IMR-90 (cell line): ENCODE results near the gene AGAP2. TPM values are rescaled to one million over a fixed set of nuclear protein-coding genes. Genes with fewer than 3 reads are reported as not detected.

Experiments
- ATAC-seq: fragments of 200-7000 bp; cut with Tn5 transposase; 2 replicates; pipeline ENCODE4 v1.9.1; 2020; ENCODE audit warnings: low read depth, mild to moderate bottlenecking, moderate library complexity
- BruUV-seq: library from RNA; stranded (reverse); fragments of 400-500 nt; replicated peaks from 2 replicates; lab custom pipeline; 2021; lab: Mats Ljungman, UMichigan
- CTCF ChIA-PET: fragments of 300-600 bp; formaldehyde crosslinking; extraction: SDS; loops from one replicate; lab custom pipeline; 2021; ENCODE audit warnings: antibody characterized with exemption; lab: Yijun Ruan, JAX
- POLR2A ChIA-PET: fragments of 300-600 bp; sonication (Branson Sonifier 250); formaldehyde crosslinking; loops from one replicate; lab custom pipeline; 2022; ENCODE audit warnings: antibody characterized with exemption; ENCODE audit not compliant: unreplicated experiment; lab: Charles Lee
- DNase-seq: peaks from one replicate; pipeline ENCODE4 v3.0.0; 2013
- H2AFZ ChIP-seq: replicated peaks from 2 replicates; pipeline ENCODE3; 2013; ENCODE audit warnings: low read length, mild to moderate bottlenecking; ENCODE audit not compliant: poor library complexity
- H2AK5ac ChIP-seq: 2 replicates; pipeline ENCODE4 v1.6.1; 2013; ENCODE audit warnings: low read depth, low read length, inconsistent platforms
- H2AK9ac ChIP-seq: replicated peaks from 2 replicates; pipeline ENCODE3; 2013; ENCODE audit warnings: mild to moderate bottlenecking, low read depth, low read length, moderate library complexity; ENCODE audit not compliant: poor library complexity
- H2BK120ac ChIP-seq: 2 replicates; pipeline ENCODE4 v1.6.1; 2013; ENCODE audit warnings: low read depth, low read length, inconsistent platforms
- H2BK15ac ChIP-seq: 3 replicates; pipeline ENCODE4 v1.6.1; 2013; ENCODE audit warnings: low read depth, low read length, inconsistent platforms
- H2BK20ac ChIP-seq: 2 replicates; pipeline ENCODE4 v1.6.1; 2013; ENCODE audit warnings: low read depth, mild to moderate bottlenecking, inconsistent platforms, low read length, moderate library complexity
- H2BK5ac ChIP-seq: 2 replicates; pipeline ENCODE4 v1.6.1; 2013; ENCODE audit warnings: mild to moderate bottlenecking, low read depth, low read length, inconsistent platforms; ENCODE audit not compliant: poor library complexity, severe bottlenecking
- H3K14ac ChIP-seq: replicated peaks from 2 replicates; pipeline ENCODE4 v1.6.1; 2013; ENCODE audit warnings: low read depth, low read length, inconsistent platforms
- H3K18ac ChIP-seq: 2 replicates; pipeline ENCODE4 v1.6.1; 2013; ENCODE audit warnings: low read depth, low read length, control low read depth
- H3K23ac ChIP-seq: 2 replicates; pipeline ENCODE4 v1.6.1; 2013; ENCODE audit warnings: low read depth, low read length, inconsistent platforms
- H3K27ac ChIP-seq: 2 replicates; pipeline ENCODE4 v1.5.1; 2013; ENCODE audit warnings: mild to moderate bottlenecking, control low read depth, low read length; ENCODE audit not compliant: insufficient read depth
- H3K27me3 ChIP-seq: 2 replicates; pipeline ENCODE4 v1.6.1; 2013; ENCODE audit warnings: low read length; ENCODE audit not compliant: control insufficient read depth, insufficient read depth
- H3K36me3 ChIP-seq: 2 replicates; pipeline ENCODE4 v1.6.1; 2013; ENCODE audit warnings: low read length, mixed read lengths; ENCODE audit not compliant: control insufficient read depth, insufficient read depth
- H3K4ac ChIP-seq: 2 replicates; pipeline ENCODE4 v1.6.1; 2013; ENCODE audit warnings: low read depth, low read length, inconsistent platforms
- H3K4me1 ChIP-seq: 2 replicates; pipeline ENCODE4 v1.6.1; 2013; ENCODE audit warnings: low read length, mixed read lengths; ENCODE audit not compliant: control insufficient read depth, insufficient read depth
- H3K4me2 ChIP-seq: 2 replicates; pipeline ENCODE4 v1.6.1; 2013; ENCODE audit warnings: low read depth, mild to moderate bottlenecking, control low read depth, low read length, moderate library complexity
- H3K4me3 ChIP-seq: 2 replicates; pipeline ENCODE4 v1.5.1; 2013; ENCODE audit warnings: low read depth, mild to moderate bottlenecking, control low read depth, low read length, moderate library complexity; ENCODE audit not compliant: insufficient read depth
- H3K56ac ChIP-seq: 2 replicates; pipeline ENCODE4 v1.6.1; 2013; ENCODE audit warnings: low read length, inconsistent platforms; ENCODE audit not compliant: insufficient read depth; ENCODE audit errors: extremely low read depth
- H3K79me1 ChIP-seq, 2 experiments: 2 replicates each; pipeline ENCODE4 v1.6.1; 2013; ENCODE audit warnings: low read length in 2 of 2, inconsistent platforms in 1 of 2, low read depth in 1 of 2
- H3K9ac ChIP-seq: 2 replicates; pipeline ENCODE4 v1.6.1; 2013; ENCODE audit warnings: low read depth, low read length, control low read depth
- H3K9me1 ChIP-seq: 2 replicates; pipeline ENCODE4 v1.6.1; 2013; ENCODE audit warnings: low read length, inconsistent platforms; ENCODE audit not compliant: insufficient read depth
- H3K9me3 ChIP-seq: 2 replicates; pipeline ENCODE4 v1.6.1; 2013; ENCODE audit warnings: low read length; ENCODE audit not compliant: control insufficient read depth, insufficient read depth
- H4K20me1 ChIP-seq: 2 replicates; pipeline ENCODE4 v1.6.1; 2013; ENCODE audit warnings: low read length, inconsistent platforms; ENCODE audit not compliant: insufficient read depth
- H4K5ac ChIP-seq: 2 replicates; pipeline ENCODE4 v1.6.1; 2013; ENCODE audit warnings: mild to moderate bottlenecking, low read depth, low read length, control low read depth
- H4K8ac ChIP-seq, 2 experiments: 2 replicates each; pipeline ENCODE4 v1.6.1; 2013; ENCODE audit warnings: low read depth in 2 of 2, low read length in 2 of 2, control low read depth in 1 of 2, inconsistent platforms in 1 of 2
- H4K91ac ChIP-seq: 2 replicates; pipeline ENCODE4 v1.6.1; 2013; ENCODE audit warnings: low read depth, low read length, inconsistent platforms; ENCODE audit not compliant: insufficient read depth
- MXI1 ChIP-seq: IDR thresholded peaks from 2 replicates; pipeline ENCODE4 v1.6.1; 2012; ENCODE audit warnings: low read depth, mild to moderate bottlenecking, low read length, moderate library complexity, borderline replicate concordance
- WGBS, 2 experiments: methylation state at CpG; one replicate each; pipeline versions ENCODE4 v1.1.5 to v1.1.7; 2013; ENCODE audit warnings: missing lambda C conversion rate in 2 of 2; ENCODE audit not compliant: insufficient read length in 1 of 2; ENCODE audit errors: extremely low coverage in 2 of 2; 5-methylcytosine and 5-hydroxymethylcytosine counted together
- dilution Hi-C: fragments of 300-500 bp; cut with HindIII; formaldehyde crosslinking; loops from one replicate; pipeline ENCODE4 v1.14.3; 2018; ENCODE audit warnings: low sequenced_read_pairs; ENCODE audit not compliant: unreplicated experiment
- in situ Hi-C: fragments of 300-500 bp; cut with MboI; formaldehyde crosslinking; loops from 3 replicates; pipeline ENCODE4 v1.14.3; 2019; ENCODE audit warnings: low sequenced_read_pairs, inconsistent platforms, mixed read lengths
- intact Hi-C: fragments of 100-400 bp; cut with micrococcal nuclease; formaldehyde crosslinking; loops from 2 replicates; pipeline ENCODE4 v1.10.0; 2022
- polyA plus RNA-seq, 3 experiments: library from polyadenylated mRNA; depleted of rRNA; stranded (reverse); fragments of >200 nt; gene quantifications; 2 replicates each; pipeline ENCODE4 v1.2.3, GENCODE V29; 2012; ENCODE audit warnings: low replicate concordance in 1 of 3
- total RNA-seq: library from RNA; depleted of rRNA; stranded (reverse); fragments of >200 nt; gene quantifications from 2 replicates; pipeline ENCODE4 v1.2.3, GENCODE V29; 2012
- TF ChIP-seq, protein P1 (sequence below): fragments of 150-350 bp; IDR thresholded peaks from 2 replicates; pipeline ENCODE4 v1.6.1; 2016; ENCODE audit warnings: low read depth, mild to moderate bottlenecking, low read length, moderate library complexity, borderline replicate concordance
- TF ChIP-seq, protein P2 (sequence below): fragments of 150-350 bp; IDR thresholded peaks from 2 replicates; pipeline ENCODE4 v1.6.1; 2017; ENCODE audit warnings: mild to moderate bottlenecking, antibody characterized with exemption, low read length, low read depth

The AGAP2 gene
- total and polyA plus RNA-seq, 2 of the 4 experiments (the other 2 are of a cell fraction) = 0.03 to 0.18 TPM

DNA sequence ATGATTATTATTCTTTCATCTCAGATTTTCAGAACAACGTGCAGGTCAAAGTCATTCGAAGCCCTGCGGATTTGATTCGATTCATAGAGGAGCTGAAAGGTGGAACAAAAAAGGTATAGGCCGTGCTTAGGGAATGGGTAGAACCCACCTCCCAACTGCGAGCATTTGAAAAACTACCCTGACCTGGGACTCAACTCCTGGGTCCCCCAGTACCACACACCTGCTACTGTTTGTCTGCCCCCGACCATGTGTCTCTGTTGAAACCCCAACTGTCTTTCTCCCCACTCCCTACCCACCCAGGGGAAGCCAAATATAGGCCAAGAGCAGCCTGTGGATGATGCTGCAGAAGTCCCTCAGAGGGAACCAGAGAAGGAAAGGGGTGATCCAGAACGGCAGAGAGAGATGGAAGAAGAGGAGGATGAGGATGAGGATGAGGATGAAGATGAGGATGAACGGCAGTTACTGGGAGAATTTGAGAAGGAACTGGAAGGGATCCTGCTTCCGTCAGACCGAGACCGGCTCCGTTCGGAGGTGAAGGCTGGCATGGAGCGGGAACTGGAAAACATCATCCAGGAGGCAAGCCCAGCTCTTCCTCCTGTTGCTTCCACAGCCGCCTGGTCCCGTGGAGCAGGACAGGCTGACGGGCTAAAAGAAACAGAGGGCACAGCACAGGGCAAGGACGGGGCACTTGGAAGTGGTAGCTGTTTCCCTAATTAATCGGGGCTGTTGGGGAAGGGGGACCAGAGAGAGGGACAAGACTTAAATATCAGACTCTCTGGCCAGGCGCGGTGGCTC, 20.5 kb downstream of the AGAP2 start (continued):
- TF ChIP-seq MXI1 = no peak

DNA sequence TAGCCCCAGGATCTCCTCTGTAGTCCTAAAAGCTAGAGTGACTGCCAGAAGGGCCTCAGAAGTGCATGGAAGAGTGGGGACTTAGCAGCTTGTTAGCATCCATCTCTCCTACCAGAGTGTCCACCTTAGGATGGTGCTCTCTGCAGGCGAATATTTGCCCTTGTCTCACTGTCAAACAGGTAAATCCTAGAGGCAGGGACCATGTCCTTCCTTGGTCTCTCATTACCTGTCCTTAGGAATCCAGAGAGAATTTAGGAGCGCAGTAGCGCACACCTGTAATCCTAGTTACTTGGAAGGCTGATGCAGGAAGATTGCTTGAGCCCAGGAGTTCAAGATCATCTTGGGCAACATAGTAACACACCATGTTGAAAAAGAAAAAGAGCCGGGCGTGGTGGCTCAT, 21.4 kb downstream of the AGAP2 start:
- no peak for ATAC-seq

More for the DNA sequence above, 21.4 kb downstream of the AGAP2 start:
- Histone ChIP-seq H3K9me1 (0 out of 2 replicates have a peak, but pooled peaks cover 3% of the 10 kb centered on the region), H4K5ac (no peak overlapping the region), H4K91ac (no peak overlapping the region), H3K27me3 (no peaks in the 10 kb centered on the region), H2BK5ac (no peak overlapping the region), H3K4me1 (no peaks in the 10 kb centered on the region), H3K36me3 (peaks cover 53% of the 10 kb centered on the region), H3K18ac (no peak overlapping the region), H2BK120ac (no peak overlapping the region), H4K8ac (no peak overlapping the region), H2AK9ac (no peak overlapping the region), H2BK20ac (no peak overlapping the region), H2BK15ac (no peak overlapping the region), H4K20me1 (no peaks in the 10 kb centered on the region), H3K4ac (no peak overlapping the region), H3K4me2 (no peak overlapping the region), H3K27ac (no peak overlapping the region), H3K79me1 (no peaks in the 10 kb centered on the region; a peak in 1 of 4 replicates), H3K4me3 (no peak overlapping the region), H3K56ac (no peak overlapping the region), H3K9me3 (no peaks in the 10 kb centered on the region), H3K23ac (no peak overlapping the region), H3K9ac (no peak overlapping the region), H2AK5ac (no peak overlapping the region), H3K14ac (no peak overlapping the region), H2AFZ (no peak overlapping the region)
- DNase-seq = no peak
- intact Hi-C loops (no loop called here), in situ Hi-C loops (no loop called here), dilution Hi-C loops (no loop called here)
- TF ChIP-seq, protein P1, sequence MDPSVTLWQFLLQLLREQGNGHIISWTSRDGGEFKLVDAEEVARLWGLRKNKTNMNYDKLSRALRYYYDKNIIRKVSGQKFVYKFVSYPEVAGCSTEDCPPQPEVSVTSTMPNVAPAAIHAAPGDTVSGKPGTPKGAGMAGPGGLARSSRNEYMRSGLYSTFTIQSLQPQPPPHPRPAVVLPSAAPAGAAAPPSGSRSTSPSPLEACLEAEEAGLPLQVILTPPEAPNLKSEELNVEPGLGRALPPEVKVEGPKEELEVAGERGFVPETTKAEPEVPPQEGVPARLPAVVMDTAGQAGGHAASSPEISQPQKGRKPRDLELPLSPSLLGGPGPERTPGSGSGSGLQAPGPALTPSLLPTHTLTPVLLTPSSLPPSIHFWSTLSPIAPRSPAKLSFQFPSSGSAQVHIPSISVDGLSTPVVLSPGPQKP = no peak
- TF ChIP-seq, protein P2, sequence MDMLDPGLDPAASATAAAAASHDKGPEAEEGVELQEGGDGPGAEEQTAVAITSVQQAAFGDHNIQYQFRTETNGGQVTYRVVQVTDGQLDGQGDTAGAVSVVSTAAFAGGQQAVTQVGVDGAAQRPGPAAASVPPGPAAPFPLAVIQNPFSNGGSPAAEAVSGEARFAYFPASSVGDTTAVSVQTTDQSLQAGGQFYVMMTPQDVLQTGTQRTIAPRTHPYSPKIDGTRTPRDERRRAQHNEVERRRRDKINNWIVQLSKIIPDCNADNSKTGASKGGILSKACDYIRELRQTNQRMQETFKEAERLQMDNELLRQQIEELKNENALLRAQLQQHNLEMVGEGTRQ = no peak
- ChIA-PET CTCF (interaction anchor here (0.9 kb wide), 1 partner anchor 9 kb away, joined by 4 read pairs; no protein-coding TSS in a partner anchor), POLR2A (no interaction called here)
- no CpG with 5 or more reads among the region's 5 CpGs for WGBS, 2 experiments
- BruUV-seq = no TSS peak
